Testis (tissue), 3 donors: ENCODE measurements around the gene USP35. TPM values are rescaled to one million over a fixed set of nuclear protein-coding genes. Genes with fewer than 3 reads are reported as not detected.

Experiments
- DNase-seq: peaks from one replicate; pipeline ENCODE4 v3.0.0-alpha.2; 2019
- H3K27ac ChIP-seq, 2 donors: fragments of 200-600 bp; sonication (generic); one replicate each; pipeline ENCODE4 v1.5.1; 2019
- H3K27me3 ChIP-seq: fragments of 200-600 bp; sonication (generic); one replicate; pipeline ENCODE4 v1.5.1; 2019
- H3K36me3 ChIP-seq: fragments of 200-600 bp; sonication (generic); one replicate; pipeline ENCODE4 v1.5.1; 2017; ENCODE audit warnings: low read depth; ENCODE audit errors: missing control alignments
- H3K4me1 ChIP-seq: fragments of 200-600 bp; sonication (generic); one replicate; pipeline ENCODE4 v1.5.1; 2019
- H3K4me3 ChIP-seq, 2 donors: fragments of 200-600 bp; sonication (generic); one replicate each; pipeline ENCODE4 v1.5.1; 2017 to 2019
- H3K9me3 ChIP-seq: fragments of 200-600 bp; sonication (generic); one replicate; pipeline ENCODE4 v1.5.1; 2017
- POLR2A ChIP-seq: fragments of 450-650 bp; IDR thresholded peaks from one replicate; pipeline ENCODE4 v1.6.1; 2017; ENCODE audit warnings: antibody characterized with exemption, mild to moderate bottlenecking, moderate library complexity
- WGBS, 2 donors: methylation state at CpG; one replicate each; pipeline ENCODE4 v1.1.5; 2018; 5-methylcytosine and 5-hydroxymethylcytosine counted together
- intact Hi-C: fragments of 100-400 bp; cut with DNase I; formaldehyde crosslinking; loops from one replicate; pipeline ENCODE4 v1.15.1; 2023; ENCODE audit warnings: low total_unique reads
- polyA plus RNA-seq: library from polyadenylated mRNA; stranded (reverse); fragments of 350-450 nt; fragmentation: Illumina TruSeq; extraction: RNeasy Lipid Tissue Mini Kit (QIAGEN cat#74804); gene quantifications from one replicate; pipeline ENCODE4 v1.2.3, GENCODE V29; 2014; ENCODE audit warnings: low read depth, low replicate concordance; ENCODE audit not compliant: insufficient read depth
- total RNA-seq, 2 donors: library from RNA; depleted of rRNA; stranded (reverse); fragments of >200 nt; gene quantifications; one replicate each; pipeline ENCODE4 v1.2.3, GENCODE V29; 2016
- TF ChIP-seq, protein P1 (sequence below), 3 experiments: fragments of 450-650 bp in 2 of 3; fragments of 200-600 bp in 1 of 3; sonication (generic) in 1 of 3; IDR thresholded peaks; one replicate each; pipeline ENCODE4 v1.5.1; 2016 to 2019; ENCODE audit warnings: antibody characterized with exemption in 3 of 3, mild to moderate bottlenecking in 2 of 3, moderate library complexity in 1 of 3

The USP35 gene
- total and polyA plus RNA-seq, 3 donors from 2014 or later = 10.5 to 33.5 (median 25.8) TPM

DNA sequence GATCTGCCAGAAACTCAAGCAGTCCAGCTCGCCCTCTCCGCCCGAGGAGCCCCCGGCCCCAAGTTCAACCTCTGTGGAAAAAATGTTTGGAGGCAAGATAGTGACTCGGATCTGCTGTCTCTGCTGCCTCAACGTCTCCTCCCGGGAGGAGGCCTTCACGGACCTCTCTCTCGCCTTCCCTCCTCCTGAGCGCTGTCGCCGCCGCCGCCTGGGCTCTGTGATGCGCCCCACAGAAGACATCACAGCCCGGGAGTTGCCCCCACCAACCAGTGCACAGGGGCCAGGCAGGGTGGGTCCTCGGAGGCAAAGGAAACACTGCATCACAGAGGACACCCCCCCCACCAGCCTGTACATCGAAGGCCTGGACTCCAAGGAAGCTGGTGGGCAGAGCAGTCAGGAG is 20.8 kb downstream of the USP35 start:
- Histone ChIP-seq H3K36me3 (peaks cover 5% of the 10 kb centered on the region), H3K4me3 (no peak overlapping the region), H3K27ac (no peak overlapping the region), H3K27me3 (no peaks in the 10 kb centered on the region), H3K9me3 (no peaks in the 10 kb centered on the region), H3K4me1 (no peaks in the 10 kb centered on the region)
- intact Hi-C loops = no loop called here
- TF ChIP-seq POLR2A = no peak
- TF ChIP-seq, protein P1, sequence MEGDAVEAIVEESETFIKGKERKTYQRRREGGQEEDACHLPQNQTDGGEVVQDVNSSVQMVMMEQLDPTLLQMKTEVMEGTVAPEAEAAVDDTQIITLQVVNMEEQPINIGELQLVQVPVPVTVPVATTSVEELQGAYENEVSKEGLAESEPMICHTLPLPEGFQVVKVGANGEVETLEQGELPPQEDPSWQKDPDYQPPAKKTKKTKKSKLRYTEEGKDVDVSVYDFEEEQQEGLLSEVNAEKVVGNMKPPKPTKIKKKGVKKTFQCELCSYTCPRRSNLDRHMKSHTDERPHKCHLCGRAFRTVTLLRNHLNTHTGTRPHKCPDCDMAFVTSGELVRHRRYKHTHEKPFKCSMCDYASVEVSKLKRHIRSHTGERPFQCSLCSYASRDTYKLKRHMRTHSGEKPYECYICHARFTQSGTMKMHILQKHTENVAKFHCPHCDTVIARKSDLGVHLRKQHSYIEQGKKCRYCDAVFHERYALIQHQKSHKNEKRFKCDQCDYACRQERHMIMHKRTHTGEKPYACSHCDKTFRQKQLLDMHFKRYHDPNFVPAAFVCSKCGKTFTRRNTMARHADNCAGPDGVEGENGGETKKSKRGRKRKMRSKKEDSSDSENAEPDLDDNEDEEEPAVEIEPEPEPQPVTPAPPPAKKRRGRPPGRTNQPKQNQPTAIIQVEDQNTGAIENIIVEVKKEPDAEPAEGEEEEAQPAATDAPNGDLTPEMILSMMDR (IDR thresholded peaks at IDR 0.05) = no peak
- no peak for DNase-seq
- WGBS, 2 donors = 91 to 93% methylated on average over 9 to 18 of the region's 18 CpGs

DNA sequence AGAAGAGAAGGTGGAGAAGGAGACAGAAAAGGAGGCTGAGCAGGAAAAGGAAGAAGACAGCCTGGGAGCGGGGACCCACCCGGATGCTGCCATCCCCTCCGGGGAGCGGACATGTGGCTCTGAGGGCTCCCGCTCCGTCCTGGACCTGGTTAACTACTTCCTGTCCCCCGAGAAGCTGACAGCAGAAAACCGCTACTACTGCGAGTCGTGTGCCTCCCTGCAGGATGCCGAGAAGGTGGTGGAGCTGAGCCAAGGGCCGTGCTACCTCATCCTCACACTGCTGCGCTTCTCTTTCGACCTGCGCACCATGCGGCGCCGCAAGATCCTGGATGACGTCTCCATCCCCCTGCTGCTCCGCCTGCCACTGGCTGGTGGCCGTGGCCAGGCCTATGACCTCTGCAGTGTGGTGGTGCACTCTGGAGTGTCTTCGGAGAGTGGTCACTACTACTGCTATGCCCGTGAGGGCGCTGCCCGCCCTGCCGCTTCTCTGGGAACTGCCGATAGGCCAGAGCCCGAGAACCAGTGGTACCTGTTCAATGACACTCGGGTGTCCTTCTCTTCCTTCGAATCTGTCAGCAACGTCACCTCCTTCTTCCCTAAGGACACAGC is 21.4 kb downstream of the USP35 start:
- no peak overlapping the region for H3K4me3 ChIP-seq
- DNase-seq = no peak
- intact Hi-C loops = no loop called here
- no peaks in the 10 kb centered on the region for H3K27me3 ChIP-seq
- no peaks in the 10 kb centered on the region for H3K9me3 ChIP-seq
- WGBS, 2 donors = 81 to 90% methylated on average over 19 to 29 of the region's 31 CpGs
- H3K27ac ChIP-seq = no peak overlapping the region
- peaks cover 5% of the 10 kb centered on the region for H3K36me3 ChIP-seq
- no peaks in the 10 kb centered on the region for H3K4me1 ChIP-seq
- TF ChIP-seq POLR2A = no peak
- TF ChIP-seq, protein P1 (IDR thresholded peaks at IDR 0.05) = no peak

DNA sequence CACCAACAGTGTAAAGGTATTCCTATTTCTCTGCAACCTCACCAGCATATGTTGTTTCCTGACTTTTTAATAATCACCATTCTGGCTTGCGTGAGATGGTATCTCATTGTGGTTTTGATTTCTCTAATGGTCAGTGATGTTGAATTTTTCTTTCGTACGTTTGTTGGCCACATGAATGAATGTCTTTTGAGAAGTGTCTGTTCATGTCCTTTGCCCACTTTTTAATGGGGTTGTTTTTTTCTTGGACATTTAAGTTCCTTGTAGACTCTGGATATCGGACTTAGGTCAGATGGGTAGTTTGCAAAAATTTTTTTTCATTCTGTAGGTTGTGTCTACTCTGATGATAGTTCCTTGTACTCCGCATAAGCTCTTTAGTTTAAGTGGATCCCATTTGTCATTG is 22.8 kb downstream of the USP35 start:
- H3K27me3 ChIP-seq = no peaks in the 10 kb centered on the region
- 92 to 95% methylated on average over 5 of the region's 5 CpGs for WGBS, 2 donors
- H3K27ac ChIP-seq = no peak overlapping the region
- H3K9me3 ChIP-seq = no peaks in the 10 kb centered on the region
- intact Hi-C loops = no loop called here
- no peak overlapping the region for H3K4me3 ChIP-seq
- no peaks in the 10 kb centered on the region for H3K4me1 ChIP-seq
- TF ChIP-seq POLR2A = no peak
- TF ChIP-seq, protein P1 (IDR thresholded peaks at IDR 0.05) = no peak
- no peak for DNase-seq
- peaks cover 5% of the 10 kb centered on the region for H3K36me3 ChIP-seq

DNA sequence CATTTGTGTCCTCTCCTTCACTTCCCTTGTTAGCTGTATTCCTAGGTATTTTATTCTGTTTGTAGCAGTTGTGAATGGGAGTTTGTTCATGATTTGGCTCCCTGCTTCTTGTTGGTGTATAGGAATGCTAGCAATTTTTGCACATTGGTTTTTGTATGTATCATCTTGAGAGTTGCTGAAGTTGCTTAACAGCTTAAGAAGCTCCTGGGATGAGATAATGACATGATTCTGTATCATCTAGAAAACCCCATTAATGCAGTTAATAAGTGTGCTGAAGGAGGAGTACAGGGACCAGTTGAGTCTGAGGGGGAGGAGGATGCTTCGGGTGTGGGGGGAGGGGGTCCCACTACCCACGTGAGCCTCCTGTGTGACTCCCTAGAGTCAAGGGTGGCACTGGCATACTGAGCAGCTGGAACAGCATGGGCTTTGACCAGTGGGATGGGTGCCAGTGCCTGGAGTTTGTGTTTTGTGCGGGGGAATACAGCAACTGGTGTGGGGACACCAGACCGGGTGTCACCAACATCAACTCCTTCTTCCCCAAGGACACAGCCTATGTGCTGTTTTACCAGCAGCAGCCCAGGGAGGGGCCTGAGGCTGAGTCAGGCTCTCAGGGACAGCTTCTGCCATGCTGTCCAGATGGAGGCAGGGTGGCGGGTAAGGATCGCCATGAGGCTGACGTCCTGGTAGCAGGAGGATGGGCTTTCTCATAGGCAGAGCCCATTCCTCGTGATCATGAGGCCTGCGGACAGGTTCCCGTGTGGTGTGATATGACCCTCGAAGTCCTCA is 24.1 kb downstream of the USP35 start:
- DNase-seq = no peak
- Histone ChIP-seq H3K9me3 (no peaks in the 10 kb centered on the region), H3K36me3 (peaks cover 5% of the 10 kb centered on the region), H3K4me3 (no peak overlapping the region), H3K27ac (no peak overlapping the region), H3K4me1 (no peaks in the 10 kb centered on the region), H3K27me3 (no peaks in the 10 kb centered on the region)
- WGBS, 2 donors = 84 to 86% methylated on average over 10 to 11 of the region's 11 CpGs
- intact Hi-C loops = no loop called here
- TF ChIP-seq POLR2A = no peak
- TF ChIP-seq, protein P1 (IDR thresholded peaks at IDR 0.05) = no peak
